H1 (cell line): Measurements from ENCODE around the gene SMARCA4. TPM values are rescaled to one million over a fixed set of nuclear protein-coding genes. Genes with fewer than 3 reads are reported as not detected.

Experiments used
- CTCF ChIA-PET: fragments of 300-600 bp; sonication (Branson Sonifier 250); formaldehyde crosslinking; loops from one replicate; lab custom pipeline; 2021; ENCODE audit not compliant: partially characterized antibody; lab: Charles Lee
- POLR2A ChIA-PET: fragments of 300-600 bp; sonication (Branson Sonifier 250); formaldehyde crosslinking; loops from one replicate; lab custom pipeline; 2021; ENCODE audit warnings: inconsistent platforms; ENCODE audit not compliant: partially characterized antibody; lab: Charles Lee
- DNase-seq, 2 experiments: peaks; one replicate each; pipeline versions ENCODE4 v3.0.0 to v3.0.0-alpha.2; 2010 to 2022; ENCODE audit warnings: low spot score in 2 of 2, low read depth in 1 of 2, mixed read lengths in 1 of 2
- FAIRE-seq: peaks from 2 replicates; lab custom pipeline; 2011; peaks lifted over from hg19 to GRCh38; lab: Jason Lieb, UNC
- H2AFZ ChIP-seq: 2 replicates; pipeline ENCODE4 v1.8.1; 2012; ENCODE audit warnings: low read length, inconsistent platforms
- H2AK5ac ChIP-seq: 2 replicates; pipeline ENCODE4 v1.6.1; 2013; ENCODE audit warnings: low read depth, low read length
- H2BK120ac ChIP-seq: replicated peaks from 2 replicates; pipeline ENCODE3; 2013; ENCODE audit warnings: low read depth, low read length, inconsistent platforms
- H2BK12ac ChIP-seq: 2 replicates; pipeline ENCODE4 v1.6.1; 2013; ENCODE audit warnings: low read depth, low read length
- H2BK15ac ChIP-seq: 2 replicates; pipeline ENCODE4 v1.6.1; 2013; ENCODE audit warnings: low read length
- H2BK20ac ChIP-seq: 2 replicates; pipeline ENCODE4 v1.6.1; 2013; ENCODE audit warnings: low read length
- H2BK5ac ChIP-seq: 2 replicates; pipeline ENCODE4 v1.6.1; 2013; ENCODE audit warnings: low read depth, low read length
- H3K14ac ChIP-seq: 2 replicates; pipeline ENCODE4 v1.6.1; 2013; ENCODE audit warnings: inconsistent platforms; ENCODE audit not compliant: insufficient read length
- H3K18ac ChIP-seq: 2 replicates; pipeline ENCODE4 v1.6.1; 2013; ENCODE audit warnings: low read length; ENCODE audit errors: extremely low read depth
- H3K23ac ChIP-seq: 2 replicates; pipeline ENCODE4 v1.6.1; 2013; ENCODE audit warnings: inconsistent platforms; ENCODE audit not compliant: insufficient read length
- H3K23me2 ChIP-seq: 2 replicates; pipeline ENCODE4 v1.6.1; 2013; ENCODE audit warnings: low read depth, low read length
- H3K27ac ChIP-seq: 2 replicates; pipeline ENCODE4 v1.6.1; 2011; ENCODE audit warnings: low read depth, low read length, inconsistent platforms
- H3K27me3 ChIP-seq, 4 experiments: replicated peaks in 1 of 4; 1 replicate in 1 of 4; 2 replicates in 3 of 4; pipeline versions ENCODE4 v1.6.1 to v1.8.1; 2011 to 2013; ENCODE audit warnings: low read length in 3 of 4, mild to moderate bottlenecking in 3 of 4, inconsistent platforms in 2 of 4, mixed read lengths in 2 of 4, moderate library complexity in 1 of 4; ENCODE audit not compliant: control insufficient read depth in 3 of 4, insufficient read depth in 3 of 4; ENCODE audit errors: extremely low read depth in 1 of 4
- H3K36me3 ChIP-seq, 4 experiments: 2 replicates each; pipeline versions ENCODE4 v1.6.1 to v1.8.1; 2011 to 2013; ENCODE audit warnings: mild to moderate bottlenecking in 4 of 4, low read length in 3 of 4, moderate library complexity in 2 of 4, control low read depth in 1 of 4, inconsistent platforms in 1 of 4; ENCODE audit not compliant: insufficient read depth in 4 of 4, control insufficient read depth in 2 of 4
- H3K4ac ChIP-seq: replicated peaks from 2 replicates; pipeline ENCODE3; 2013; ENCODE audit warnings: low read length, low read depth, mixed read lengths, inconsistent platforms; ENCODE audit not compliant: insufficient read length
- H3K4me1 ChIP-seq, 4 experiments: replicated peaks in 1 of 4; 1 replicate in 1 of 4; 2 replicates in 3 of 4; pipeline versions ENCODE4 v1.6.1 to v1.8.1; 2011 to 2013; ENCODE audit warnings: low read length in 3 of 4, inconsistent platforms in 2 of 4, mixed read lengths in 1 of 4; ENCODE audit not compliant: insufficient read depth in 4 of 4, control insufficient read depth in 3 of 4
- H3K4me2 ChIP-seq, 2 experiments: 2 replicates each; pipeline versions ENCODE4 v1.6.1 to v1.8.1; 2011 to 2013; ENCODE audit warnings: low read depth in 2 of 2, low read length in 2 of 2, control low read depth in 1 of 2, inconsistent platforms in 1 of 2, mild to moderate bottlenecking in 1 of 2; ENCODE audit not compliant: insufficient read depth in 1 of 2
- H3K4me3 ChIP-seq, 4 experiments: fragments of 200-600, 300-600 bp in 1 of 4; sonication (generic), shearing (Covaris generic), sonication (Bioruptor Twin) in 1 of 4; 2 replicates each; pipeline versions ENCODE4 v1.5.1 to v1.8.1; 2011 to 2016; ENCODE audit warnings: low read length in 4 of 4, low read depth in 3 of 4, control low read depth in 2 of 4, inconsistent platforms in 2 of 4, mild to moderate bottlenecking in 2 of 4, mixed read lengths in 1 of 4, moderate library complexity in 1 of 4; ENCODE audit not compliant: insufficient read depth in 2 of 4; ENCODE audit errors: extremely low read depth in 1 of 4
- H3K56ac ChIP-seq: replicated peaks from 2 replicates; pipeline ENCODE3; 2013; ENCODE audit warnings: low read depth, mild to moderate bottlenecking, mixed read lengths, low read length, inconsistent platforms; ENCODE audit not compliant: insufficient read length
- H3K79me1 ChIP-seq: 2 replicates; pipeline ENCODE4 v1.6.1; 2013; ENCODE audit warnings: low read depth, low read length, control low read depth
- H3K79me2 ChIP-seq, 2 experiments: 2 replicates each; pipeline versions ENCODE4 v1.6.1 to v1.8.1; 2012 to 2013; ENCODE audit warnings: low read length in 2 of 2, mild to moderate bottlenecking in 2 of 2, inconsistent platforms in 1 of 2; ENCODE audit not compliant: insufficient read depth in 2 of 2, control insufficient read depth in 1 of 2
- H3K9ac ChIP-seq, 4 experiments: replicated peaks in 1 of 4; 1 replicate in 1 of 4; 2 replicates in 3 of 4; pipeline versions ENCODE4 v1.6.1 to v1.8.1; 2011 to 2013; ENCODE audit warnings: low read depth in 3 of 4, low read length in 3 of 4, control low read depth in 2 of 4, mild to moderate bottlenecking in 2 of 4, moderate library complexity in 2 of 4, inconsistent platforms in 1 of 4; ENCODE audit errors: extremely low read depth in 1 of 4
- H3K9me3 ChIP-seq, 2 experiments: 2 replicates each; pipeline versions ENCODE4 v1.6.1 to v1.8.1; 2012 to 2013; ENCODE audit warnings: mild to moderate bottlenecking in 2 of 2, moderate library complexity in 2 of 2, control low read depth in 1 of 2, inconsistent platforms in 1 of 2, low read depth in 1 of 2, low read length in 1 of 2, mixed read lengths in 1 of 2; ENCODE audit not compliant: insufficient read depth in 2 of 2
- H4K20me1 ChIP-seq, 2 experiments: replicated peaks in 1 of 2; 2 replicates each; pipeline versions ENCODE3 to v1.8.1; 2011 to 2013; ENCODE audit warnings: inconsistent platforms in 2 of 2, low read length in 2 of 2, mild to moderate bottlenecking in 1 of 2; ENCODE audit not compliant: insufficient read depth in 2 of 2, control insufficient read depth in 1 of 2
- H4K5ac ChIP-seq: 2 replicates; pipeline ENCODE4 v1.6.1; 2013; ENCODE audit warnings: low read length, low read depth, mixed read lengths, inconsistent platforms; ENCODE audit not compliant: insufficient read length
- H4K8ac ChIP-seq: 2 replicates; pipeline ENCODE4 v1.8.0; 2013; ENCODE audit warnings: mild to moderate bottlenecking, moderate library complexity, low read length, inconsistent platforms; ENCODE audit not compliant: insufficient read depth; ENCODE audit errors: extremely low read depth
- H4K91ac ChIP-seq: replicated peaks from 2 replicates; pipeline ENCODE3; 2013; ENCODE audit warnings: low read length, mixed read lengths, inconsistent platforms; ENCODE audit not compliant: insufficient read length
- ATF2 ChIP-seq: IDR thresholded peaks from 2 replicates; pipeline ENCODE4 v1.6.1; 2012; ENCODE audit warnings: low read length, inconsistent platforms
- CEBPB ChIP-seq: IDR thresholded peaks from 2 replicates; pipeline ENCODE4 v1.6.1; 2012; ENCODE audit warnings: low read depth, low read length
- EZH2 ChIP-seq: fragments of 200-600 bp; sonication (generic); IDR thresholded peaks from 2 replicates; pipeline ENCODE4 v1.7.1; 2012; ENCODE audit warnings: low read depth, mild to moderate bottlenecking, moderate library complexity, low read length, inconsistent platforms; ENCODE audit not compliant: severe bottlenecking
- JUN ChIP-seq: IDR thresholded peaks from 2 replicates; pipeline ENCODE4 v1.6.1; 2011; ENCODE audit warnings: low read depth, mild to moderate bottlenecking, improper control_type of control experiment, low read length
- KDM5A ChIP-seq: fragments of 200-600 bp; IDR thresholded peaks from 2 replicates; pipeline ENCODE4 v1.7.1; 2012; ENCODE audit warnings: mild to moderate bottlenecking, low read length, inconsistent platforms, mixed read lengths
- MAFK ChIP-seq: IDR thresholded peaks from 2 replicates; pipeline ENCODE4 v1.6.1; 2012; ENCODE audit warnings: low read depth, mild to moderate bottlenecking, improper control_type of control experiment, low read length
- PHF8 ChIP-seq: fragments of 200-600 bp; sonication (generic); conservative IDR thresholded peaks from 2 replicates; pipeline ENCODE4 v1.7.1; 2012; ENCODE audit warnings: low read depth, mild to moderate bottlenecking, inconsistent platforms, low read length, moderate library complexity
- RXRA ChIP-seq: IDR thresholded peaks from 2 replicates; pipeline ENCODE4 v1.6.1; 2011; ENCODE audit warnings: low read depth, mild to moderate bottlenecking, low read length, moderate library complexity; ENCODE audit not compliant: insufficient read depth
- SP1 ChIP-seq: IDR thresholded peaks from 2 replicates; pipeline ENCODE4 v1.6.1; 2011; ENCODE audit warnings: low read depth, low read length
- SP2 ChIP-seq: IDR thresholded peaks from 2 replicates; pipeline ENCODE4 v1.6.1; 2012; ENCODE audit warnings: mild to moderate bottlenecking, low read length, inconsistent platforms
- TAF7 ChIP-seq: optimal IDR thresholded peaks from 2 replicates; pipeline ENCODE3; 2011; ENCODE audit warnings: low read depth, mild to moderate bottlenecking, inconsistent platforms, low read length, moderate library complexity, borderline replicate concordance
- WGBS, 2 experiments: shearing (Covaris generic) in 1 of 2; methylation state at CpG; one replicate each; pipeline versions ENCODE4 v1.1.6 to v1.1.7; 2013 to 2015; ENCODE audit warnings: low lambda C conversion rate in 2 of 2, mixed read lengths in 2 of 2, inconsistent platforms in 1 of 2, low coverage in 1 of 2, missing lambda C conversion rate in 1 of 2; ENCODE audit not compliant: insufficient replicate concordance in 2 of 2, insufficient coverage in 1 of 2, insufficient read length in 1 of 2; ENCODE audit errors: extremely low coverage in 1 of 2, missing lambda C conversion rate in 1 of 2; 5-methylcytosine and 5-hydroxymethylcytosine counted together
- polyA plus RNA-seq, 7 experiments: library from polyadenylated mRNA; depleted of rRNA in 3 of 7; stranded (reverse) in 5 of 7; unstranded in 2 of 7; fragments of >200 nt in 5 of 7; fragments of 200-250 nt in 2 of 7; gene quantifications; 1 replicate in 5 of 7; 2 replicates in 1 of 7; 4 replicates in 1 of 7; pipeline versions ENCODE4 v1.2.1 to v1.2.3, GENCODE V29; 2011 to 2013; ENCODE audit warnings: missing spikeins in 2 of 7, mixed read lengths in 2 of 7
- total RNA-seq: library from RNA; stranded (reverse); fragmentation: NEBNext Ultra II Directional; extraction: Animal tissue kit (Norgen Biotek cat#: 25700); gene quantifications from 2 replicates; pipeline ENCODE4 v1.2.1, GENCODE V29; 2021

SMARCA4 gene
- total and polyA plus RNA-seq, 2 of the 8 experiments (the other 6 are each of a cell fraction or from before 2014, with no cell fraction given) = 86.4 to 263 TPM

GRCh38 chr19:11007385-11007784 lies 46.6 kb downstream of the SMARCA4 start:
- H3K27me3 ChIP-seq = no peaks in the 10 kb centered on the region
- no peak overlapping the region for H3K23ac ChIP-seq
- 86% methylated on average over 5 of the region's 5 CpGs; no CpG with 5 or more reads in 1 of the 2 experiments for WGBS, 2 experiments
- no peaks in the 10 kb centered on the region for H3K4me1 ChIP-seq
- no peak overlapping the region for H2AFZ ChIP-seq
- H2BK12ac ChIP-seq = no peak overlapping the region
- TF ChIP-seq PHF8 (no peak), CEBPB (no peak), ATF2 (no peak), RXRA (no peak), JUN (no peak), TAF7 (no peak), KDM5A (no peak), SP1 (no peak), MAFK (no peak), SP2 (no peak), EZH2 (no peak)
- H3K4me3 ChIP-seq = no peak overlapping the region
- H3K18ac ChIP-seq = no peak overlapping the region
- H2AK5ac ChIP-seq = no peak overlapping the region
- no peak overlapping the region for H2BK15ac ChIP-seq
- H2BK120ac ChIP-seq = no peak overlapping the region
- no peak overlapping the region for H2BK5ac ChIP-seq
- H2BK20ac ChIP-seq = no peak overlapping the region
- no peak overlapping the region for H3K4me2 ChIP-seq
- no peak overlapping the region for H4K91ac ChIP-seq
- no peak overlapping the region for H3K56ac ChIP-seq
- no peak for FAIRE-seq
- POLR2A ChIA-PET = no interaction called here
- H3K79me1 ChIP-seq = peaks cover 4% of the 10 kb centered on the region
- no peaks in the 10 kb centered on the region for H3K79me2 ChIP-seq
- DNase-seq = no peak
- H3K27ac ChIP-seq = no peak overlapping the region
- H3K36me3 ChIP-seq = peaks cover 20 to 56% (median 41%) of the 10 kb centered on the region in 4 experiments
- CTCF ChIA-PET = interaction anchor here (0.6 to 1.7 kb wide), 6 partner anchors 10 to 86 kb away, joined by 3 to 5 read pairs (median 4); no protein-coding TSS in a partner anchor
- H4K20me1 ChIP-seq = peaks cover 2 to 11% of the 10 kb centered on the region in 2 experiments
- H3K23me2 ChIP-seq = no peaks in the 10 kb centered on the region
- no peaks in the 10 kb centered on the region for H3K9me3 ChIP-seq
- H3K4ac ChIP-seq = no peak overlapping the region
- no peak overlapping the region for H4K8ac ChIP-seq
- no peak overlapping the region for H3K14ac ChIP-seq
- H4K5ac ChIP-seq = no peak overlapping the region
- no peak overlapping the region for H3K9ac ChIP-seq
